Measurements from ENCODE around the gene SUFU. TPM values are rescaled to one million over a fixed set of nuclear protein-coding genes. Genes with fewer than 3 reads are reported as not detected.

The SUFU gene
- total RNA-seq, 1 experiment from 2014 or later = 13.1 TPM

DNA sequence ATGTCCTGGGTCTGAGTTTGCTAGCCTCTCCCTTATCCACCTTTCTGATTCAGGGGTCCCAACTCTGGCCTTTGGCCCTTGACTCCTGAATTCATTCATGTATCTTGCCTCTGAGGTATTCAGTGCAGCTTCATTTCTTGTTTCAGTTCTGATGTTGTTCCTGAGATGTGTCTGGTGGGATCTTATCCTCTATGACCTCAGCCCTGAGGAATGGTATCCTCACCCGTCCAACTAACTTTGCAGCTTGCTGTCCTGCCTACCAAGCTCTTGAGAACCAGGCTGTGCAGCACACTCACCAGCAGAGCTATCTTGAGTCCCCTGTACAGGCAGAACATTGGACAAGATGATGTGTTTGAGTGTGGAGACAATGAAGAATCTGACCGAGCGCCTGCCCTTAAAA is 13.8 kb downstream of the SUFU start:
- TF ChIP-seq, protein P1, sequence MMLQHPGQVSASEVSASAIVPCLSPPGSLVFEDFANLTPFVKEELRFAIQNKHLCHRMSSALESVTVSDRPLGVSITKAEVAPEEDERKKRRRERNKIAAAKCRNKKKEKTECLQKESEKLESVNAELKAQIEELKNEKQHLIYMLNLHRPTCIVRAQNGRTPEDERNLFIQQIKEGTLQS (CRISPR knock-in tag; conservative IDR thresholded peaks at IDR 0.05) = no peak
- TF ChIP-seq FOXJ3 (CRISPR knock-in tag; IDR thresholded peaks at IDR 0.05; ENCODE audit: borderline replicate concordance) (no peak), NFATC4 (CRISPR knock-in tag; IDR thresholded peaks at IDR 0.05) (no peak), KAT7 (CRISPR knock-in tag; IDR thresholded peaks at IDR 0.05; ENCODE audit: borderline replicate concordance) (no peak), IRF2 (CRISPR knock-in tag; IDR thresholded peaks at IDR 0.05; ENCODE audit: borderline replicate concordance, low read depth) (no peak)
- TF ChIP-seq, protein P2, sequence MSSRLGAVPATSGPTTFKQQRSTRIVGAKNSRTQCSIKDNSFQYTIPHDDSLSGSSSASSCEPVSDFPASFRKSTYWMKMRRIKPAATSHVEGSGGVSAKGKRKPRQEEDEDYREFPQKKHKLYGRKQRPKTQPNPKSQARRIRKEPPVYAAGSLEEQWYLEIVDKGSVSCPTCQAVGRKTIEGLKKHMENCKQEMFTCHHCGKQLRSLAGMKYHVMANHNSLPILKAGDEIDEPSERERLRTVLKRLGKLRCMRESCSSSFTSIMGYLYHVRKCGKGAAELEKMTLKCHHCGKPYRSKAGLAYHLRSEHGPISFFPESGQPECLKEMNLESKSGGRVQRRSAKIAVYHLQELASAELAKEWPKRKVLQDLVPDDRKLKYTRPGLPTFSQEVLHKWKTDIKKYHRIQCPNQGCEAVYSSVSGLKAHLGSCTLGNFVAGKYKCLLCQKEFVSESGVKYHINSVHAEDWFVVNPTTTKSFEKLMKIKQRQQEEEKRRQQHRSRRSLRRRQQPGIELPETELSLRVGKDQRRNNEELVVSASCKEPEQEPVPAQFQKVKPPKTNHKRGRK (CRISPR knock-in tag; IDR thresholded peaks at IDR 0.05; ENCODE audit: borderline replicate concordance) = no peak
- ATAC-seq = no peak
- ChIA-PET CTCF (interaction anchor here (1.6 to 5.1 kb wide), 3 partner anchors 14 to 66 kb away, joined by 7 to 20 read pairs (median 7); partner anchors contain the start of gene SUFU), POLR2A (no interaction called here)
- DNase-seq (ENCODE audit: low spot score) = no peak
- peak overlapping the region; percentile 67; the same call in 1 of the 2 replicates for H3K27ac Mint-ChIP-seq
- H3K4me1 Mint-ChIP-seq = no peaks in the 10 kb centered on the region
- H3K4me3 Mint-ChIP-seq = no peak overlapping the region
- no peaks in the 10 kb centered on the region for H3K9me3 Mint-ChIP-seq
- H3K36me3 Mint-ChIP-seq = peaks cover under 1% of the 10 kb centered on the region; the same call in 1 of the 2 replicates
- no peaks in the 10 kb centered on the region for H3K27me3 Mint-ChIP-seq (ENCODE audit: low read depth)

DNA sequence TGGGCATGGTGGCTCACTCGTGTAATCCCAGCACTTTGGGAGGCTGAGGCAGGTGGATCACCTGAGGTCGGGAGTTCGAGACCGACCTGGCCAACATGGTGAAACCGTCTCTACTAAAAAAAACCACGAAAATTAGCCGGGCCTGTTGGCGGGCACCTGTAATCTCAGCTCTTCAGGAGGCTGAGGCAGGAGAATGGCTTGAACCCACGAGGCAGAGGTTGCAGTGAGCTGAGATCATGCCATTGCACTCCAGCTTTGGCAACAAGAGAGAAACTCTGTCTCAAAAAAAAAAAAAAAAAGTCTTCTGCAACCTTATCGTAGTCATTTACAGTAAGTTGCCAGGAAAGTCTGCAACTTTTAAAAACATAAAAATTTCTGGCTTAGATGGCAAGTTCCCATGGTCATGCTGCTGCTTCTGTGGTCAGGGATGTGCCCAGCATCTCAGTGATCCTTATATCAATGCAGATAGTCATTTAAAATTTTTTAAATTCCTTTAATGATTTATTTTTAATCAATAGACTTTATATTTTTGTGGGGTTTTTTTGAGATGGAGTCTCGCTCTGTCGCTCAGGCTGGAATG is 15.6 kb downstream of the SUFU start:
- DNase-seq (ENCODE audit: low spot score) (no peak), ATAC-seq (no peak)
- Mint-ChIP-seq H3K4me3 (no peak overlapping the region), H3K36me3 (no peaks in the 10 kb centered on the region), H3K27ac (no peak overlapping the region), H3K9me3 (no peaks in the 10 kb centered on the region), H3K4me1 (no peaks in the 10 kb centered on the region), H3K27me3 (ENCODE audit: low read depth) (no peaks in the 10 kb centered on the region)
- no peak for TF ChIP-seq TEAD4 (CRISPR knock-in tag; IDR thresholded peaks at IDR 0.05)
- TF ChIP-seq NFYB (CRISPR knock-in tag; conservative IDR thresholded peaks at IDR 0.05; ENCODE audit: low read depth) = no peak
- no peak for TF ChIP-seq TCF7 (CRISPR knock-in tag; IDR thresholded peaks at IDR 0.05; ENCODE audit: low read depth)
- TF ChIP-seq PRRX2 (CRISPR knock-in tag; IDR thresholded peaks at IDR 0.05) = no peak
- no peak for TF ChIP-seq GTF2I (CRISPR knock-in tag; conservative IDR thresholded peaks at IDR 0.05)
- no peak for TF ChIP-seq SMAD4 (CRISPR knock-in tag; IDR thresholded peaks at IDR 0.05)
- TF ChIP-seq, protein P3, sequence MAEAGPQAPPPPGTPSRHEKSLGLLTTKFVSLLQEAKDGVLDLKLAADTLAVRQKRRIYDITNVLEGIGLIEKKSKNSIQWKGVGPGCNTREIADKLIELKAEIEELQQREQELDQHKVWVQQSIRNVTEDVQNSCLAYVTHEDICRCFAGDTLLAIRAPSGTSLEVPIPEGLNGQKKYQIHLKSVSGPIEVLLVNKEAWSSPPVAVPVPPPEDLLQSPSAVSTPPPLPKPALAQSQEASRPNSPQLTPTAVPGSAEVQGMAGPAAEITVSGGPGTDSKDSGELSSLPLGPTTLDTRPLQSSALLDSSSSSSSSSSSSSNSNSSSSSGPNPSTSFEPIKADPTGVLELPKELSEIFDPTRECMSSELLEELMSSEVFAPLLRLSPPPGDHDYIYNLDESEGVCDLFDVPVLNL (CRISPR knock-in tag; IDR thresholded peaks at IDR 0.05; ENCODE audit: borderline replicate concordance, low read depth) = no peak
- TF ChIP-seq, protein P4, sequence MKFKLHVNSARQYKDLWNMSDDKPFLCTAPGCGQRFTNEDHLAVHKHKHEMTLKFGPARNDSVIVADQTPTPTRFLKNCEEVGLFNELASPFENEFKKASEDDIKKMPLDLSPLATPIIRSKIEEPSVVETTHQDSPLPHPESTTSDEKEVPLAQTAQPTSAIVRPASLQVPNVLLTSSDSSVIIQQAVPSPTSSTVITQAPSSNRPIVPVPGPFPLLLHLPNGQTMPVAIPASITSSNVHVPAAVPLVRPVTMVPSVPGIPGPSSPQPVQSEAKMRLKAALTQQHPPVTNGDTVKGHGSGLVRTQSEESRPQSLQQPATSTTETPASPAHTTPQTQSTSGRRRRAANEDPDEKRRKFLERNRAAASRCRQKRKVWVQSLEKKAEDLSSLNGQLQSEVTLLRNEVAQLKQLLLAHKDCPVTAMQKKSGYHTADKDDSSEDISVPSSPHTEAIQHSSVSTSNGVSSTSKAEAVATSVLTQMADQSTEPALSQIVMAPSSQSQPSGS (CRISPR knock-in tag; IDR thresholded peaks at IDR 0.05; ENCODE audit: borderline replicate concordance, low read depth) = no peak
- TF ChIP-seq, protein P5, sequence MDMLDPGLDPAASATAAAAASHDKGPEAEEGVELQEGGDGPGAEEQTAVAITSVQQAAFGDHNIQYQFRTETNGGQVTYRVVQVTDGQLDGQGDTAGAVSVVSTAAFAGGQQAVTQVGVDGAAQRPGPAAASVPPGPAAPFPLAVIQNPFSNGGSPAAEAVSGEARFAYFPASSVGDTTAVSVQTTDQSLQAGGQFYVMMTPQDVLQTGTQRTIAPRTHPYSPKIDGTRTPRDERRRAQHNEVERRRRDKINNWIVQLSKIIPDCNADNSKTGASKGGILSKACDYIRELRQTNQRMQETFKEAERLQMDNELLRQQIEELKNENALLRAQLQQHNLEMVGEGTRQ (CRISPR knock-in tag; IDR thresholded peaks at IDR 0.05) = no peak
- TF ChIP-seq CBFB (CRISPR knock-in tag; IDR thresholded peaks at IDR 0.05; ENCODE audit: low read depth) = no peak
- no peak for TF ChIP-seq NR3C1 (CRISPR knock-in tag; conservative IDR thresholded peaks at IDR 0.05; ENCODE audit: low read depth)
- no peak for TF ChIP-seq ZNF121 (CRISPR knock-in tag; IDR thresholded peaks at IDR 0.05)
- TF ChIP-seq FOXK1 (CRISPR knock-in tag; IDR thresholded peaks at IDR 0.05) = no peak
- TF ChIP-seq NR1H2 (CRISPR knock-in tag; IDR thresholded peaks at IDR 0.05) = no peak
- TF ChIP-seq, protein P1 (CRISPR knock-in tag; conservative IDR thresholded peaks at IDR 0.05) = no peak
- TF ChIP-seq ATF1 (CRISPR knock-in tag; IDR thresholded peaks at IDR 0.05) = no peak
- TF ChIP-seq ETV6 (CRISPR knock-in tag; IDR thresholded peaks at IDR 0.05) = no peak
- ChIA-PET CTCF (interaction anchor here (5.1 kb wide), 1 partner anchor 64 kb away, joined by 20 read pairs; no protein-coding TSS in a partner anchor), POLR2A (no interaction called here)
